ENCODE results near the gene MEDAG.

MEDAG gene

DNA sequence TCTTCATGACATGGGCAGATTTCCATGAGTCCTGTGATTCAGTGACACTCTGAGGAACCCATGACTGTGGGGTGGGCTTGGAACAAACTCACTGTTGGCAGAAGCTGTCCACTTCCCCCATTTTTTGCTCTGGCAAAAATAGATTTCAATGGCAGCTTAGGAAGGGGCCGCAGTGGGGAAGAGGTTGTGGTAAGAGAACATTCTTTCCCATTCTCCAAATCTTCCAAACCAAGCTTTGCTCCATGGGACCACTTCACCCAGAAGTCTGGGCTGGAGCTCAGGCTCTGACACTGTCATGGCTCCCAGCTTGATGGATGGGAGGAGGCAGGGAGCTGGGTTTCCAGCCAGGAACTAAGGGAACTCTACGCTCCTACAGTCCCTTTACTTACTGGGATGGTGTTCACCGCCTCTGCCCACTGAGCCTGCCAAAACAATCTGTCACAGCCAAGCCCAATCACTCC lies 24.9 kb upstream of the MEDAG start:
- TF ChIP-seq GATA2 (IDR thresholded peaks at IDR 0.05; ENCODE audit: low read depth, low read length) (no peak), GATA3 (IDR thresholded peaks at IDR 0.05; ENCODE audit: low read depth, low read length) (no peak)

GRCh38 chr13:30882026-30882850 lies 23.8 kb upstream of the MEDAG start:
- TF ChIP-seq GATA3 (IDR thresholded peaks at IDR 0.05; ENCODE audit: low read depth, low read length) = 0 out of 2 replicates have a peak, but pooled peaks have one; percentile 31
- peak; percentile 49; the same call in 1 of the 2 replicates for TF ChIP-seq GATA2 (IDR thresholded peaks at IDR 0.05; ENCODE audit: low read depth, low read length)

DNA sequence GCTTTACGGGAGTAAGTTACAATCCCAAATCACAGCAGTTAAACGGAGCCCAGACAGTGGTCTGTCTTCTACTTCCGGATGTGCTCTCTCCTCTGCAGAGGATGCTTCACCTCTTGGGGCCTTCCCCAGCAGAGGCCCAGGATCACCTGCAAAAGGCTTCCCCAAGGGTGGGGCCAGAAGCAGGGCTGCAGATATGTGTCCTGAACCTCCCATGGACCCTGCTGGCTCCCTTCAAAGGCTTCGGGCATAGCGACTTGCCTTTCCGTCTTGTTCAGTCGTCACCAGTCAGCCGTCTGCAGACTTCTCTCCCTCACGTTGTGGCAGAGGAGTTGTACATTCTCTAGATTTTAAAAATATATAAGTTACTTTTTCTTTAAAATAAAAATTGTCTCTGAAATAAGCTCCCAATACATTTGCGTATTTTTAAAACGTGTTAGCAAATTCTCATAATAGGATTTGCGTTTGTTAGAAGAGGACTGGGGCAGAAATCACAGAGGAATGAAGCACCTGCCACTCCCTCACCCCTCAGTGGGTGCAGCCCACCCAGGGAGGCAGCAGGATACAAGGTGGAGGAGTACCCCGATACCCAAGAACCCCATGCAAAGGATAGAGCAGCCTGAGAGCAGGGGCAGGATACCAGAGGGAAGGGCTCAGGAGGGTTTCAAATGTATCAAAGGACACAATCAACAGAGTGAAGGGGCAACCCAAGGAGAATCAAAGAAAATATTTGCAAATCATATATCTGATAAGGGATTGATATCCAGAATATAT lies 22.9 kb upstream of the MEDAG start:
- TF ChIP-seq GATA3 (IDR thresholded peaks at IDR 0.05; ENCODE audit: low read depth, low read length) (no peak), GATA2 (IDR thresholded peaks at IDR 0.05; ENCODE audit: low read depth, low read length) (no peak)

DNA sequence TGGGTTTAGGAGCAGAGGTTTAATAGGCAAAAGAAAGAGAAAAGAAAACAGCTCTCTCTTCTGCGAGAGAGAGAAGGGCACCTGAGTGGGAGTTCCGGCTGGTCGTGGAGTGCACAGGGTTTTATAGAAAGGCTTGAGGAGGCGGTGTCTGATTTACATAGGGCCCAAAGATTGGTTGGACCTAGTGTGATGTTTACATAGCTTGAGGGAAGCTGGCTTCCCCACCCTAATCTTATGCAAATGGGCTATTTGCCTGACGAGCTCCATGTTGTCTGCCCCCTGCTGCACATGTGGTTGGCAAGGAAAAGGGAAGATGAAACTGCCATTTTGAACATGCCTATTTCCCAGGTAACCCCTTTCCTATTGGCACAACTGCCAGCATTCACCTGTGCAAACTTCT lies 21.5 kb upstream of the MEDAG start:
- TF ChIP-seq GATA3 (IDR thresholded peaks at IDR 0.05; ENCODE audit: low read depth, low read length) (no peak), GATA2 (IDR thresholded peaks at IDR 0.05; ENCODE audit: low read depth, low read length) (no peak)

DNA sequence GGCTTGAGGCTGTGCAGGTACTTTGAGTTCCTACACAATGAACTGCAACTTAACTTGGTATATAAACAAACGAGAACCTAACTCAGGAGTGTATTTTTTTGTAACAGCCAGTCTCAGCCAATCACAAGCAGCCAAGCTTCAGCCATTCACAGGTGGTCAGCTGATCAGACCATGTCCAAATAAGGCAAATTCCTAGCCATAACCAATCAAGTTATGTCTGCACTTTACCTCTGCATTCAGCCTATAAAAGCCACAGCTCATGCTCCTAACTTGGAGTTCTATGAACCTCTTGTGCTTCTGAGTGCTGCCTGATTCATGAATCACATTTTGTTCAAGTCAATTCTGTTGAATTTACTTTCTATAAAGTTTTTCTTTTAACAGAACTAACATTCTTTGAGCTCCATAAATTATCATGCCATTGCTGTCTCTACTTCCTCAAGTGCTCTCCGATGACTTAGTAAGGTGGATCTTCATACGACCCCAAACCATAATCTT lies 16.8 kb upstream of the MEDAG start:
- TF ChIP-seq GATA2 (IDR thresholded peaks at IDR 0.05; ENCODE audit: low read depth, low read length) = no peak
- TF ChIP-seq GATA3 (IDR thresholded peaks at IDR 0.05; ENCODE audit: low read depth, low read length) = no peak

GRCh38 chr13:30892966-30893365 lies 13.1 kb upstream of the MEDAG start:
- TF ChIP-seq GATA3 (IDR thresholded peaks at IDR 0.05; ENCODE audit: low read depth, low read length) (no peak), GATA2 (IDR thresholded peaks at IDR 0.05; ENCODE audit: low read depth, low read length) (no peak)

GRCh38 chr13:30895773-30896172 lies 10.3 kb upstream of the MEDAG start:
- TF ChIP-seq GATA3 (IDR thresholded peaks at IDR 0.05; ENCODE audit: low read depth, low read length) (no peak), GATA2 (IDR thresholded peaks at IDR 0.05; ENCODE audit: low read depth, low read length) (no peak)

- no peak for TF ChIP-seq GATA2 (IDR thresholded peaks at IDR 0.05; ENCODE audit: low read depth, low read length)
- no peak for TF ChIP-seq GATA3 (IDR thresholded peaks at IDR 0.05; ENCODE audit: low read depth, low read length)
These were observed 8.0 kb upstream of the MEDAG start for GRCh38 chr13:30898070-30898469.

DNA sequence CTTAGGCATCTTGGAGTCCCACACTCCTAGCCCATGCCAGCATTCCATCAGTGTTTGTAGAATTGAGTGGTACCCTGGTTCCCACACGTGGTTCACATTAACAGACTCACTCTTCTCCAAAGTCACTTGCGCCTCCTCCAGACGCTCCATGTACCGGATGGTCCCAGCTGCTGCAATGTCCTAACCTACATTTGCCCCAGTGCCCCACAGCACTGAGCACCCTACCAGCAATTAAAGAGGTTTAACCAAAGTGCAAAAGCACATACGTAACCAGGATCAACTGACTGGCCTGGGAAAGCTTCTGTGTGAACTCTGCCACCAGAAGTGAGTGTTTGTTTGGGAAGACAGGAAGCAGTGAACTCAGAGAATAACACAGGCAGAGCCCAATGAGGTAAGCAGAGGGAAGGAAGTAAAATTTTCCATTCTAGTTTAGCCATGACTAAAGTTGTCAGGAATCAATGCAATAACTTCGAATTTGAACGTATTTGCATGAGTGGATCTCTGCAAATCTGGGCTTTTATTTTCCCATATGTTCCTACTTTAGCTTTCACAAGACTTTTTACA lies 7.3 kb upstream of the MEDAG start:
- no peak for TF ChIP-seq GATA2 (IDR thresholded peaks at IDR 0.05; ENCODE audit: low read depth, low read length)

GRCh38 chr13:30900436-30900835 lies 5.6 kb upstream of the MEDAG start:
- TF ChIP-seq GATA3 (IDR thresholded peaks at IDR 0.05; ENCODE audit: low read depth, low read length) (no peak), GATA2 (IDR thresholded peaks at IDR 0.05; ENCODE audit: low read depth, low read length) (no peak)

DNA sequence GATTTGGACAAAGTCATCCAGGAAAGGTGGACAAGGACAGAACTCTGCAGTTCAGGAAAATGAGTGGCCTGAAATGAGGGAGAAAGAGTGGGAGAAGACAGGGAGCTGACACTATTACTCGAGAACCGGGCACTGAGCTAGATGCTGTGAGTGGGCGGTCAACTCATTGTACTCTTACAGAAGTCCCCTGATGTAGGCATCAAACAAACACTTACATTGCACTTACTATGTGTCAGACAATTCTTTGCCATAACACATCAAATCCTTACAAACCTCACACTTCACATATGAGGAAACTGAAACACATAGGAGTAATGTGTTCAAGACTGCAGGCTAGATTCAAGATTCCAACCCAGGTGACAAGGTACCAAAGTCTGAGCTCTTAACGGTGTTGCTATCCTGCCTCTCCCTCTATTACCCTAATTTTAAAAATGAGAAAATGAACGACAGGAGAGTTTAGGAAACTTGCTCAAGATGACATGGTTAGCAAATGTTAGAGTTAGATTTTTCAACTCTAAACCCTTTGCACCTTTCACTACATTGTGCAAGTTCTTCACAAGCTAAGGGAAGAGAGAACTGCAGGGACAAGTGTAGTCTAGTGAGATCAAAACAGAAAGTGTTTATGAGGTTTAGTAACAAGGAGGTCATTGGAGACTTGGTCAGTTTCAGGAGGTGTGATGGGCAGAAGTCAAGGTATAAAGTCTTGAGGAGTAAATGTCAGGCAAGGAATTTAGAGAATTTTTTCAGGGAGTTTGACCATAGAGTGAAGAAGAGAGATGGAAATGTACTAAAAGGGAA lies 4.9 kb upstream of the MEDAG start:
- TF ChIP-seq GATA2 (IDR thresholded peaks at IDR 0.05; ENCODE audit: low read depth, low read length) (no peak), GATA3 (IDR thresholded peaks at IDR 0.05; ENCODE audit: low read depth, low read length) (no peak)

GRCh38 chr13:30904043-30904442 lies 2.0 kb upstream of the MEDAG start:
- no peak for TF ChIP-seq GATA3 (IDR thresholded peaks at IDR 0.05; ENCODE audit: low read depth, low read length)
- TF ChIP-seq GATA2 (IDR thresholded peaks at IDR 0.05; ENCODE audit: low read depth, low read length) = no peak

GRCh38 chr13:30906411-30907051 lies 460 bp downstream of the MEDAG start:
- TF ChIP-seq GATA2 (IDR thresholded peaks at IDR 0.05; ENCODE audit: low read depth, low read length) = no peak
- TF ChIP-seq GATA3 (IDR thresholded peaks at IDR 0.05; ENCODE audit: low read depth, low read length) = no peak

All from SH-SY5Y (cell line).